Left ventricle myocardium inferior (tissue), 1 donor: Measurements from ENCODE around the gene OLFML1. TPM values are rescaled to one million over a fixed set of nuclear protein-coding genes. Genes with fewer than 3 reads are reported as not detected.

Experiments used
- DNase-seq: peaks from one replicate; pipeline ENCODE4 v3.0.0-alpha.2; 2020
- H3K27ac ChIP-seq: fragments of 200-600 bp; replicated peaks from 2 replicates; pipeline ENCODE4 v1.8.0; 2021
- H3K27me3 ChIP-seq: fragments of 200-600 bp; 2 replicates; pipeline ENCODE4 v1.8.0; 2021; ENCODE audit warnings: low read depth
- H3K36me3 ChIP-seq: fragments of 200-600 bp; 2 replicates; pipeline ENCODE4 v1.8.0; 2021
- H3K4me1 ChIP-seq: fragments of 200-600 bp; 2 replicates; pipeline ENCODE4 v1.8.0; 2021
- H3K4me3 ChIP-seq: fragments of 200-600 bp; 2 replicates; pipeline ENCODE4 v1.8.0; 2021; ENCODE audit warnings: mild to moderate bottlenecking, moderate library complexity
- H3K9me3 ChIP-seq: fragments of 200-600 bp; replicated peaks from 2 replicates; pipeline ENCODE4 v1.8.0; 2021
- intact Hi-C: fragments of 100-400 bp; cut with micrococcal nuclease; formaldehyde crosslinking; loops from one replicate; pipeline ENCODE4 v1.11.0; 2022
- total RNA-seq: library from RNA; stranded (reverse); fragmentation: NEBNext Ultra II Directional; extraction: Animal tissue kit (Norgen Biotek cat#: 25700); gene quantifications from one replicate; pipeline ENCODE4 v1.2.1, GENCODE V29; 2021
- TF ChIP-seq, protein P1 (sequence below): fragments of 200-600 bp; IDR thresholded peaks from 2 replicates; pipeline ENCODE4 v1.8.0; 2021; ENCODE audit warnings: antibody characterized with exemption, mild to moderate bottlenecking, borderline replicate concordance
- donor health status: DM: no; HTN: yes; CAD: no; lungs with severe emphysema.

Gene OLFML1
- total RNA-seq, 1 donor from 2014 or later, result 7.3 TPM

DNA sequence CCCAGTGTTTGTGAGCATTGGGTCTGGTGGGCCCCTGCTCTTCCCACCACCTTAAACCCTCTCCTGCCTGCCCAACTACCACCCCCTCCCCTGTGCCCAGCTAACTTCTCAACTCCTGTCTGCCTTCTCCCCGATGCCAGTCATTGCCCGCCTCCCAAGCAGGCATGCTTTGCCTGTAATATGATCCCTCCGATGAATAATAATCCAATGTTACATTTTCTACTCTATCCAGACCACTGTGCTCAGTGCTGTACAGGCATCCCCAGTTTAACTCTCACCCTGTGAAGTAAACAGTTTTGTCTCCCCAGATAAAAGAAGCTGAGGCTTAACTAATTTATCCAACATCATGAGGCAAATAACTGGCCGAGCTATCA, 35.5 kb upstream of the OLFML1 start:
- H3K36me3 ChIP-seq, result no peaks in the 10 kb centered on the region
- no peak overlapping the region for H3K4me3 ChIP-seq
- H3K27me3 ChIP-seq, result no peaks in the 10 kb centered on the region
- TF ChIP-seq, protein P1, sequence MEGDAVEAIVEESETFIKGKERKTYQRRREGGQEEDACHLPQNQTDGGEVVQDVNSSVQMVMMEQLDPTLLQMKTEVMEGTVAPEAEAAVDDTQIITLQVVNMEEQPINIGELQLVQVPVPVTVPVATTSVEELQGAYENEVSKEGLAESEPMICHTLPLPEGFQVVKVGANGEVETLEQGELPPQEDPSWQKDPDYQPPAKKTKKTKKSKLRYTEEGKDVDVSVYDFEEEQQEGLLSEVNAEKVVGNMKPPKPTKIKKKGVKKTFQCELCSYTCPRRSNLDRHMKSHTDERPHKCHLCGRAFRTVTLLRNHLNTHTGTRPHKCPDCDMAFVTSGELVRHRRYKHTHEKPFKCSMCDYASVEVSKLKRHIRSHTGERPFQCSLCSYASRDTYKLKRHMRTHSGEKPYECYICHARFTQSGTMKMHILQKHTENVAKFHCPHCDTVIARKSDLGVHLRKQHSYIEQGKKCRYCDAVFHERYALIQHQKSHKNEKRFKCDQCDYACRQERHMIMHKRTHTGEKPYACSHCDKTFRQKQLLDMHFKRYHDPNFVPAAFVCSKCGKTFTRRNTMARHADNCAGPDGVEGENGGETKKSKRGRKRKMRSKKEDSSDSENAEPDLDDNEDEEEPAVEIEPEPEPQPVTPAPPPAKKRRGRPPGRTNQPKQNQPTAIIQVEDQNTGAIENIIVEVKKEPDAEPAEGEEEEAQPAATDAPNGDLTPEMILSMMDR, result no peak
- no peak overlapping the region for H3K27ac ChIP-seq
- DNase-seq, result no peak
- H3K4me1 ChIP-seq, result peaks cover 6% of the 10 kb centered on the region
- H3K9me3 ChIP-seq, result no peaks in the 10 kb centered on the region
- intact Hi-C loops, result no loop called here

DNA sequence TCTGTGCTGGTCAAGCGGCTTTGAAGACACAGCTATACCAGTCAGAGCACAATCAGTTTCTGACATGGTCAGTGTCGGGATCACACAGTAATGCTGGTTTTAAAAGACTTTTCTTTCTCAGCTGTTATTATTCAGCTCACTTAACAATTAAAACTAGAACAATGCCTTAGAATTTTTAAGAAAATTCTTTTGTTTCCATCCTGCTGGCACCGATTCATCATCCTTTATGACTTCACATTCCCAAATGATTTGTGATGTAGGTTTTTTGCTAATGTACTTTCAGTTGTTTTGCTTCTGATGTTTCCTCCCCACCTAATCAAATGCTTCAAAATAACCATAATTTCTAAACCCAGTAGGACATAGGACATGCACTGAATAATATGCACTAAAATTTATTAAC, 34.5 kb upstream of the OLFML1 start:
- TF ChIP-seq, protein P1, result no peak
- Histone ChIP-seq H3K4me1 (no peaks in the 10 kb centered on the region), H3K9me3 (no peaks in the 10 kb centered on the region), H3K36me3 (no peaks in the 10 kb centered on the region), H3K4me3 (no peak overlapping the region), H3K27ac (no peak overlapping the region), H3K27me3 (no peaks in the 10 kb centered on the region)
- intact Hi-C loops, result no loop called here
- no peak for DNase-seq

DNA sequence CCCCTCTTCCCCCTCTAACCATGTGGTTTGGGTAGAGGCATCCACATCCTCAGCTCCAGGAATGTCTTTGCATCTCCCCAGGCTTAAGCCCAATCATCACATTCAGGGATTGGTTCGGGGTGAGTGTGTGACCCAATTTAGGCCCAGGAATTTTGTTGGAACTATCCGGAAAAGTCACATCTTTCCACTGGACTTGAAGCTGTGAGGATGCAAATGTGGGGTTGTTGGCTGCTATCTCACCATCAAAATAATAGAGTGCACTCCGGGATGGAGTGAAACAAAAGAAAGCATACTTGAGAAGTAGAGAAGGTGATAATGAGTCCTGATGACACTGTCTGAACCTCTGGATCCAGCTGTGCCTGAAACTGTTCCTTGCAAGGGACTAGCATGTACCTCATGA, 33.8 kb upstream of the OLFML1 start:
- Histone ChIP-seq H3K4me3 (no peak overlapping the region), H3K36me3 (no peaks in the 10 kb centered on the region), H3K27ac (no peak overlapping the region), H3K9me3 (no peaks in the 10 kb centered on the region), H3K4me1 (no peaks in the 10 kb centered on the region), H3K27me3 (no peaks in the 10 kb centered on the region)
- intact Hi-C loops, result no loop called here
- TF ChIP-seq, protein P1, result no peak
- no peak for DNase-seq

DNA sequence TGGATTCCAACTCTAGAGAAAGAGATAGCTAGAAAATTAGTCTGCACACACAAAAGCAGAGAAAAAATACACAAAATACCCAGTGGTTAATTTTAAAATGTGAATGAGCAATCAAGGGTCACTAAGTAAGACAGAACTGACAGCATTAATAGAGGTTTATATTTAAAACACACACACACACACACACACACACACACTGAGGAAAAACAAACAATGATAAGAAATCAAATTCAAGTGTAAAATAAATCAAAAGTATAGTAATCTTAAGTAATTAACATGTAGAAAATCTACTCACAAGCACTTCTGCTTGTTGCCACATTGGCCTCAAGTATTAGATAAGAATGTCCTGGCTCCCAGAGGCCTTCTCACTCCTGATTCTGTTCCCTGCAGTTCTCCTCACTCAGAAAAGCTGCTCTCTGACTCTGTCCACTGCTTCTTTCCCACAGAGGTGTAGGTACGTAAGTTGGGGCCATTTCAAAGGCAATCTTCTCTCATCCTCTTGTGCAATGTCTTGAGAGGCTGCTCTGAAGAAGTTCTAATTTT, 33.3 kb upstream of the OLFML1 start:
- intact Hi-C loops, result no loop called here
- Histone ChIP-seq H3K27ac (no peak overlapping the region), H3K4me1 (no peaks in the 10 kb centered on the region), H3K36me3 (no peaks in the 10 kb centered on the region), H3K9me3 (no peaks in the 10 kb centered on the region), H3K27me3 (no peaks in the 10 kb centered on the region), H3K4me3 (no peak overlapping the region)
- TF ChIP-seq, protein P1, result no peak
- no peak for DNase-seq

DNA sequence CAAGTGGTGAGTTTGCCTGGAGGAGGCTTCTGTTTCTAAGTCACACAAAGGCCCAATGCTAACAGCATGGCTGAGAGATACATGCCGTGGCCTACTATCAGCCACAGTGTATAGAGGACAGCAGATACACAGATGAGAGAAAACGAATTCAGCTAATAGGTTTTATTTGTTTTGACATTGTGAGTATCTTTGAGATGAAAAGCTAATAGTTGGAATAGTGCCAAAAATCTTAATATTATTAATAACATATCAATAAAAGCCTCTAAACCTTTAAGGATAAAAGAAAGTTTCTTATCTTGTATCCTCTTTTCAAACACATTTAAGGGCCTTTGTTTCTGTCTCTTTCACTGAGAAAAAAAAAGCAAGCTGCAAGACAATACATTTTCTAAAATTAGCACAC, 30.5 kb upstream of the OLFML1 start:
- DNase-seq, result no peak
- Histone ChIP-seq H3K27ac (no peak overlapping the region), H3K4me1 (no peaks in the 10 kb centered on the region), H3K36me3 (no peaks in the 10 kb centered on the region), H3K9me3 (no peaks in the 10 kb centered on the region), H3K4me3 (no peak overlapping the region), H3K27me3 (no peaks in the 10 kb centered on the region)
- TF ChIP-seq, protein P1, result no peak
- intact Hi-C loops, result no loop called here
